HepG2 (cell line): ENCODE measurements around the gene PKP1. TPM values are rescaled to one million over a fixed set of nuclear protein-coding genes. Genes with fewer than 3 reads are reported as not detected.

ENCODE experiments used
- ATAC-seq: fragments of 200-7000 bp; cut with Tn5 transposase; 3 replicates; pipeline ENCODE4 v1.9.1; 2020; ENCODE audit warnings: mild to moderate bottlenecking, moderate library complexity
- BruUV-seq: library from RNA; stranded (reverse); fragments of 400-500 nt; replicated peaks from 2 replicates; lab custom pipeline; 2021; lab: Mats Ljungman, UMichigan
- CTCF ChIA-PET: fragments of 300-600 bp; formaldehyde crosslinking; extraction: SDS; loops from one replicate; lab custom pipeline; 2021; ENCODE audit warnings: low total read pairs, inconsistent platforms, low intra/inter-chr PET ratio; lab: Yijun Ruan, JAX
- POLR2A ChIA-PET: fragments of 350-600 bp; sonication (Branson Sonifier 250); formaldehyde crosslinking; loops from one replicate; lab custom pipeline; 2020; ENCODE audit warnings: antibody characterized with exemption, inconsistent platforms; lab: Yijun Ruan, JAX
- DNase-seq: peaks from one replicate; pipeline ENCODE4 v3.0.0-alpha.2; 2015; ENCODE audit warnings: low spot score
- FAIRE-seq: peaks from 3 replicates; lab custom pipeline; 2011; peaks lifted over from hg19 to GRCh38; lab: Jason Lieb, UNC
- H2AFZ ChIP-seq: one replicate; pipeline ENCODE4 v1.6.1; 2011; ENCODE audit warnings: low read length, inconsistent platforms
- H3K27ac ChIP-seq: fragments of 300-600 bp; 3 replicates; pipeline ENCODE4 v1.8.0; 2011; ENCODE audit warnings: mixed run types, mild to moderate bottlenecking, mixed read lengths, low read length, inconsistent platforms; ENCODE audit not compliant: insufficient read depth; ENCODE audit errors: extremely low read length
- H3K27me3 ChIP-seq, 2 experiments: fragments of 200-600 bp in 1 of 2; 2 replicates in 1 of 2; 3 replicates in 1 of 2; pipeline versions ENCODE4 v1.6.0 to v1.8.0; 2011; ENCODE audit warnings: low read length in 2 of 2, mild to moderate bottlenecking in 2 of 2, moderate library complexity in 2 of 2, inconsistent platforms in 1 of 2; ENCODE audit not compliant: insufficient read depth in 2 of 2, control insufficient read depth in 1 of 2
- H3K36me3 ChIP-seq, 2 experiments: fragments of 200-600 bp in 1 of 2; replicated peaks in 1 of 2; 2 replicates in 1 of 2; 3 replicates in 1 of 2; pipeline versions ENCODE4 v1.5.1 to v1.8.0; 2011; ENCODE audit warnings: low read length in 2 of 2, inconsistent platforms in 1 of 2; ENCODE audit not compliant: insufficient read depth in 2 of 2, control insufficient read depth in 1 of 2
- H3K4me1 ChIP-seq: 2 replicates; pipeline ENCODE4 v1.5.1; 2012; ENCODE audit warnings: low read length, inconsistent platforms; ENCODE audit not compliant: insufficient read depth
- H3K4me2 ChIP-seq: 2 replicates; pipeline ENCODE4 v1.6.0; 2011; ENCODE audit warnings: low read depth, low read length, inconsistent platforms
- H3K4me3 ChIP-seq, 3 experiments: fragments of 200-600 bp in 1 of 3; sonication (generic), shearing (Covaris generic) in 1 of 3; replicated peaks in 1 of 3; 2 replicates each; pipeline ENCODE4 v1.5.1; 2011 to 2016; ENCODE audit warnings: low read length in 3 of 3, inconsistent platforms in 2 of 3, low read depth in 2 of 3, mild to moderate bottlenecking in 2 of 3, control low read depth in 1 of 3, mixed read lengths in 1 of 3; ENCODE audit not compliant: insufficient read depth in 1 of 3
- H3K79me2 ChIP-seq: one replicate; pipeline ENCODE4 v1.6.1; 2011; ENCODE audit warnings: low read length, inconsistent platforms; ENCODE audit not compliant: insufficient read depth
- H3K9ac ChIP-seq: 2 replicates; pipeline ENCODE4 v1.6.0; 2011; ENCODE audit warnings: mild to moderate bottlenecking, low read depth, low read length, inconsistent platforms; ENCODE audit not compliant: insufficient read depth
- H3K9me3 ChIP-seq: 2 replicates; pipeline ENCODE4 v1.5.1; 2012; ENCODE audit warnings: mild to moderate bottlenecking, low read length
- H4K20me1 ChIP-seq: 2 replicates; pipeline ENCODE4 v1.6.0; 2011; ENCODE audit warnings: inconsistent platforms, mild to moderate bottlenecking, low read length, moderate library complexity; ENCODE audit not compliant: insufficient read depth
- AHR ChIP-seq: IDR thresholded peaks from 2 replicates; pipeline ENCODE4 v1.6.1; 2018; ENCODE audit warnings: missing genetic modification reagents, missing compliant biosample characterization
- CBX2 ChIP-seq, 2 experiments: fragments of 200-600 bp in 1 of 2; sonication (generic); formaldehyde crosslinking in 1 of 2; IDR thresholded peaks; 2 replicates each; pipeline versions ENCODE4 v1.7.0 to v1.8.1; 2018 to 2022; ENCODE audit warnings: low read depth in 2 of 2, low read length in 1 of 2, mild to moderate bottlenecking in 1 of 2, missing genetic modification reagents in 1 of 2
- DNMT3B ChIP-seq: conservative IDR thresholded peaks from 2 replicates; pipeline ENCODE4 v1.6.1; 2016; ENCODE audit warnings: missing biosample characterization, control low read depth
- KLF6 ChIP-seq: IDR thresholded peaks from 2 replicates; pipeline ENCODE4 v1.8.0; 2016; ENCODE audit warnings: missing biosample characterization, missing genetic modification reagents
- MIXL1 ChIP-seq: IDR thresholded peaks from 2 replicates; pipeline ENCODE4 v1.6.1; 2016
- ZNF12 ChIP-seq: sonication (generic); formaldehyde crosslinking; IDR thresholded peaks from 2 replicates; pipeline ENCODE4 v1.5.0; 2020; ENCODE audit warnings: missing genetic modification reagents
- ZNF432 ChIP-seq: sonication (generic); formaldehyde crosslinking; IDR thresholded peaks from 2 replicates; pipeline ENCODE4 v1.5.0; 2020; ENCODE audit warnings: missing genetic modification reagents, mild to moderate bottlenecking, borderline replicate concordance
- ZNF543 ChIP-seq: sonication (generic); formaldehyde crosslinking; IDR thresholded peaks from 2 replicates; pipeline ENCODE4 v1.4.0; 2020; ENCODE audit warnings: mild to moderate bottlenecking, missing genetic modification reagents
- ZNF629 ChIP-seq: sonication (generic); formaldehyde crosslinking; conservative IDR thresholded peaks from 2 replicates; pipeline ENCODE4 v1.5.0; 2020; ENCODE audit warnings: missing genetic modification reagents
- ZSCAN21 ChIP-seq: sonication (generic); formaldehyde crosslinking; IDR thresholded peaks from 2 replicates; pipeline ENCODE4 v1.8.0; 2022; ENCODE audit warnings: mild to moderate bottlenecking, missing genetic modification reagents, moderate library complexity, borderline replicate concordance
- ZSCAN31 ChIP-seq: sonication (generic); formaldehyde crosslinking; IDR thresholded peaks from 2 replicates; pipeline ENCODE4 v1.5.0; 2020; ENCODE audit warnings: low read depth, mild to moderate bottlenecking, missing genetic modification reagents
- WGBS: methylation state at CpG from one replicate; pipeline ENCODE4 v1.1.6; 2017; ENCODE audit warnings: low lambda C conversion rate; 5-methylcytosine and 5-hydroxymethylcytosine counted together
- in situ Hi-C: cut with HindIII; loops from 2 replicates; pipeline ENCODE4 v1.10.0; 2017; ENCODE audit warnings: low pct_unique_long_range_greater_than_20kb; ENCODE audit not compliant: extremely low pct_ligation_motif_present
- intact Hi-C: fragments of 100-400 bp; cut with micrococcal nuclease; formaldehyde crosslinking; loops from one replicate; pipeline ENCODE4 v1.10.0; 2022; ENCODE audit not compliant: unreplicated experiment
- polyA plus RNA-seq, 8 experiments: library from polyadenylated mRNA; depleted of rRNA in 3 of 8; stranded (reverse) in 7 of 8; unstranded in 1 of 8; fragments of >200 nt; fragmentation: Illumina TruSeq in 4 of 8; extraction: Trizol in 4 of 8; gene quantifications; 2 replicates each; pipeline versions ENCODE4 v1.2.1 to v1.2.3, GENCODE V29; 2011 to 2016; ENCODE audit warnings: low read depth in 4 of 8, missing spikeins in 1 of 8, mixed read lengths in 1 of 8; ENCODE audit not compliant: insufficient read depth in 1 of 8
- total RNA-seq, 5 experiments: library from RNA; depleted of rRNA; stranded (reverse); fragments of >200 nt; fragmentation: Illumina TruSeq; extraction: Trizol; gene quantifications; 2 replicates each; pipeline ENCODE4 v1.2.3, GENCODE V29; 2016; ENCODE audit warnings: low read depth in 1 of 5
- TF ChIP-seq, protein P1 (sequence below): sonication (generic); formaldehyde crosslinking; IDR thresholded peaks from 2 replicates; pipeline ENCODE4 v1.4.0; 2020; ENCODE audit warnings: missing genetic modification reagents, mild to moderate bottlenecking, borderline replicate concordance
- TF ChIP-seq, protein P2 (sequence below): sonication (generic); formaldehyde crosslinking; IDR thresholded peaks from 2 replicates; pipeline ENCODE4 v1.4.0; 2020; ENCODE audit warnings: missing genetic modification reagents, borderline replicate concordance
- TF ChIP-seq, protein P3 (sequence below): IDR thresholded peaks from 2 replicates; pipeline ENCODE4 v1.6.1; 2016; ENCODE audit warnings: mild to moderate bottlenecking
- TF ChIP-seq, protein P4 (sequence below): sonication (generic); formaldehyde crosslinking; IDR thresholded peaks from 2 replicates; pipeline ENCODE4 v1.4.0; 2020; ENCODE audit warnings: missing genetic modification reagents

Gene PKP1
- total and polyA plus RNA-seq, 2 of the 13 experiments (the other 11 are each of a cell fraction or from before 2014, with no cell fraction given) = not detected

DNA sequence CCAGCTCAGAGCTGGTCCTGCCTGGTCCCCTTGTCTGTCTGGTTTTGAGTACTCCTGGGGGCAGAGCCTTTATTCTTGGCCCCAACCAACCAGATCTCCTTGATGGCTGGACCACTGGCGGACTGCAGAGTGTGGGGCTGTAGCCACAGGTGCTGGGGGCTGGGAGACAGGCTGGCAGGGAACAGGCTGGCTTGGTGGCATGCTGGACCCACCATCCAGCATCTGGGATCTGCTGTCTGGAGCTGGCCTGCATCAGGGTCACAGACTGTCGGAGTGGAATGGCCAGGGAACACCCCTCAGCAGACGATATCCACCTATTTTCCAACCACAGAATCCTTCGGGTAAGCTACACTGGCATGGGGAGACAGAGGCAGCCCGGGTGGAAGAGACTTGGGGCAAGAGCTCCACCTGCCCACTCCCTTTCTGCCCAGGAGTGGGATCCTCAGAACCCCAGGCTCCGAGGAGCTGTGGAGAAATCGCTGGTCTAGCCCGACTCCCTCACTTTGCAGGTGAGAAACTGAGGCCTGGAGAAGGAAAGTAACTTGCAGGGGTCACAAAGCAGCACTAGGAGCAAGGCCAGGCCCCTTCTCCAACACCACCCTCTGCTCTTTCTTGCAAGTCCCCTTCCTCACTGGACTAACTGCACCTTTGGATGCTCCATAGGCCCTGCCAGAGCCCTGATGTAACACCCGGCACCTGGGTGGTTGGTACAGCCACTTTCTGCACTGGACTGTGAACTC, 53.6 kb downstream of the PKP1 start (continued):
- no peak for TF ChIP-seq MIXL1 (CRISPR knock-in tag)
- no peak for TF ChIP-seq AHR

DNA sequence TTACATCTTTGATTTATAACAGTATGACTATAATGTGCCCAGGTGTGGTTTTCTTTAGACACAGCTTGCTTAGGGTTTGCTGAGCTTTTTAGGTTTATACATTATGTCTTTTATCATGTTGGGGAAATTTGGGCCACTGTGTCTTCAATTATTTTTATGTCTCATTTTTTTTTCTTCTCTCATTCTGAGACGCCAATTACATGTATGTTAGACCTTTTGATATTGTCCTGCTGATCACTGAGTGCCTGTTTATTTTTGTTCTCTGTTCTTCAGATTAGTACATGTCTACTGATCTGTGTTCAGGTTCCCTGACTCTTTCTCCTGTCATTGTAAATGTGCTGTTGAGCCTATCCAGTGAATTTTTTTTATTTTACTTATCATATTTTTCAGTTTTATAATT, 58.1 kb downstream of the PKP1 start:
- H3K9me3 ChIP-seq = peaks cover 16% of the 10 kb centered on the region
- no peak for ATAC-seq
- in situ Hi-C loops (no loop called here), intact Hi-C loops (no loop called here)
- no peaks in the 10 kb centered on the region for H3K4me1 ChIP-seq
- H3K9ac ChIP-seq = no peak overlapping the region
- H3K79me2 ChIP-seq = no peaks in the 10 kb centered on the region
- no peak for FAIRE-seq
- 0% methylated on average over 1 of the region's 1 CpG for WGBS
- H3K4me3 ChIP-seq = no peak overlapping the region
- no peak overlapping the region for H3K27ac ChIP-seq
- peaks cover 0 to 3% of the 10 kb centered on the region in 2 experiments; a peak in 2 of 5 replicates for H3K27me3 ChIP-seq
- no peaks in the 10 kb centered on the region for H3K36me3 ChIP-seq
- POLR2A ChIA-PET = no interaction called here
- no peak overlapping the region for H2AFZ ChIP-seq
- H4K20me1 ChIP-seq = no peaks in the 10 kb centered on the region
- no TSS peak for BruUV-seq
- DNase-seq = no peak
- no peak overlapping the region for H3K4me2 ChIP-seq
- CTCF ChIA-PET = no interaction called here
- TF ChIP-seq, protein P1, sequence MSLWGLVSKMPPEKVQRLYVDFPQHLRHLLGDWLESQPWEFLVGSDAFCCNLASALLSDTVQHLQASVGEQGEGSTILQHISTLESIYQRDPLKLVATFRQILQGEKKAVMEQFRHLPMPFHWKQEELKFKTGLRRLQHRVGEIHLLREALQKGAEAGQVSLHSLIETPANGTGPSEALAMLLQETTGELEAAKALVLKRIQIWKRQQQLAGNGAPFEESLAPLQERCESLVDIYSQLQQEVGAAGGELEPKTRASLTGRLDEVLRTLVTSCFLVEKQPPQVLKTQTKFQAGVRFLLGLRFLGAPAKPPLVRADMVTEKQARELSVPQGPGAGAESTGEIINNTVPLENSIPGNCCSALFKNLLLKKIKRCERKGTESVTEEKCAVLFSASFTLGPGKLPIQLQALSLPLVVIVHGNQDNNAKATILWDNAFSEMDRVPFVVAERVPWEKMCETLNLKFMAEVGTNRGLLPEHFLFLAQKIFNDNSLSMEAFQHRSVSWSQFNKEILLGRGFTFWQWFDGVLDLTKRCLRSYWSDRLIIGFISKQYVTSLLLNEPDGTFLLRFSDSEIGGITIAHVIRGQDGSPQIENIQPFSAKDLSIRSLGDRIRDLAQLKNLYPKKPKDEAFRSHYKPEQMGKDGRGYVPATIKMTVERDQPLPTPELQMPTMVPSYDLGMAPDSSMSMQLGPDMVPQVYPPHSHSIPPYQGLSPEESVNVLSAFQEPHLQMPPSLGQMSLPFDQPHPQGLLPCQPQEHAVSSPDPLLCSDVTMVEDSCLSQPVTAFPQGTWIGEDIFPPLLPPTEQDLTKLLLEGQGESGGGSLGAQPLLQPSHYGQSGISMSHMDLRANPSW (CRISPR knock-in tag) = no peak
- TF ChIP-seq, protein P2, sequence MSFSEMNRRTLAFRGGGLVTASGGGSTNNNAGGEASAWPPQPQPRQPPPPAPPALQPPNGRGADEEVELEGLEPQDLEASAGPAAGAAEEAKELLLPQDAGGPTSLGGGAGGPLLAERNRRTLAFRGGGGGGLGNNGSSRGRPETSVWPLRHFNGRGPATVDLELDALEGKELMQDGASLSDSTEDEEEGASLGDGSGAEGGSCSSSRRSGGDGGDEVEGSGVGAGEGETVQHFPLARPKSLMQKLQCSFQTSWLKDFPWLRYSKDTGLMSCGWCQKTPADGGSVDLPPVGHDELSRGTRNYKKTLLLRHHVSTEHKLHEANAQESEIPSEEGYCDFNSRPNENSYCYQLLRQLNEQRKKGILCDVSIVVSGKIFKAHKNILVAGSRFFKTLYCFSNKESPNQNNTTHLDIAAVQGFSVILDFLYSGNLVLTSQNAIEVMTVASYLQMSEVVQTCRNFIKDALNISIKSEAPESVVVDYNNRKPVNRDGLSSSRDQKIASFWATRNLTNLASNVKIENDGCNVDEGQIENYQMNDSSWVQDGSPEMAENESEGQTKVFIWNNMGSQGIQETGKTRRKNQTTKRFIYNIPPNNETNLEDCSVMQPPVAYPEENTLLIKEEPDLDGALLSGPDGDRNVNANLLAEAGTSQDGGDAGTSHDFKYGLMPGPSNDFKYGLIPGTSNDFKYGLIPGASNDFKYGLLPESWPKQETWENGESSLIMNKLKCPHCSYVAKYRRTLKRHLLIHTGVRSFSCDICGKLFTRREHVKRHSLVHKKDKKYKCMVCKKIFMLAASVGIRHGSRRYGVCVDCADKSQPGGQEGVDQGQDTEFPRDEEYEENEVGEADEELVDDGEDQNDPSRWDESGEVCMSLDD (CRISPR knock-in tag) = no peak
- TF ChIP-seq, protein P3, sequence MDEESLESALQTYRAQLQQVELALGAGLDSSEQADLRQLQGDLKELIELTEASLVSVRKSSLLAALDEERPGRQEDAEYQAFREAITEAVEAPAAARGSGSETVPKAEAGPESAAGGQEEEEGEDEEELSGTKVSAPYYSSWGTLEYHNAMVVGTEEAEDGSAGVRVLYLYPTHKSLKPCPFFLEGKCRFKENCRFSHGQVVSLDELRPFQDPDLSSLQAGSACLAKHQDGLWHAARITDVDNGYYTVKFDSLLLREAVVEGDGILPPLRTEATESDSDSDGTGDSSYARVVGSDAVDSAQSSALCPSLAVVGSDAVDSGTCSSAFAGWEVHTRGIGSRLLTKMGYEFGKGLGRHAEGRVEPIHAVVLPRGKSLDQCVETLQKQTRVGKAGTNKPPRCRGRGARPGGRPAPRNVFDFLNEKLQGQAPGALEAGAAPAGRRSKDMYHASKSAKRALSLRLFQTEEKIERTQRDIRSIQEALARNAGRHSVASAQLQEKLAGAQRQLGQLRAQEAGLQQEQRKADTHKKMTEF = no peak
- TF ChIP-seq ZNF432 (CRISPR knock-in tag) = no peak
- TF ChIP-seq CBX2 (IDR thresholded peaks at IDR 0.05; ENCODE audit: low read depth, low read length) = no peak
- no peak for TF ChIP-seq CBX2 (CRISPR knock-in tag; IDR thresholded peaks at IDR 0.05; ENCODE audit: low read depth)
- no peak for TF ChIP-seq DNMT3B
- TF ChIP-seq ZSCAN21 = no peak
- no peak for TF ChIP-seq ZSCAN31
- TF ChIP-seq KLF6 = no peak
- no peak for TF ChIP-seq ZNF12 (CRISPR knock-in tag)
- TF ChIP-seq, protein P4, sequence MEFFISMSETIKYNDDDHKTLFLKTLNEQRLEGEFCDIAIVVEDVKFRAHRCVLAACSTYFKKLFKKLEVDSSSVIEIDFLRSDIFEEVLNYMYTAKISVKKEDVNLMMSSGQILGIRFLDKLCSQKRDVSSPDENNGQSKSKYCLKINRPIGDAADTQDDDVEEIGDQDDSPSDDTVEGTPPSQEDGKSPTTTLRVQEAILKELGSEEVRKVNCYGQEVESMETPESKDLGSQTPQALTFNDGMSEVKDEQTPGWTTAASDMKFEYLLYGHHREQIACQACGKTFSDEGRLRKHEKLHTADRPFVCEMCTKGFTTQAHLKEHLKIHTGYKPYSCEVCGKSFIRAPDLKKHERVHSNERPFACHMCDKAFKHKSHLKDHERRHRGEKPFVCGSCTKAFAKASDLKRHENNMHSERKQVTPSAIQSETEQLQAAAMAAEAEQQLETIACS (CRISPR knock-in tag) = no peak
- no peak for TF ChIP-seq ZNF543 (CRISPR knock-in tag)
- TF ChIP-seq ZNF629 (CRISPR knock-in tag) = no peak
